ENCODE data around the gene ENTPD8.

The ENTPD8 gene

GRCh38 chr9:137455359-137455991 is 14.3 kb upstream of the ENTPD8 start:
- H3K27me3 ChIP-seq (ENCODE audit: control insufficient read depth in 1 of 2, insufficient read depth in 1 of 2, low read length in 2 of 2), result no peaks in the 10 kb centered on the region
- H2AK5ac ChIP-seq (ENCODE audit: low read length, severe bottlenecking), result peak overlapping the region; percentile 24
- H2BK120ac ChIP-seq (ENCODE audit: low read depth, low read length), result no peak overlapping the region
- no peak for DNase-seq
- H3K23ac ChIP-seq (ENCODE audit: low read length in 2 of 2), result no peak overlapping the region
- H3K4me1 ChIP-seq (ENCODE audit: control insufficient read depth, insufficient read depth, low read depth, low read length), result peaks cover 59% of the 10 kb centered on the region
- H3K9me3 ChIP-seq (ENCODE audit: control insufficient read depth, low read length), result no peaks in the 10 kb centered on the region
- no peak overlapping the region for H3K18ac ChIP-seq (ENCODE audit: low read depth in 1 of 2, low read length in 2 of 2)
- WGBS, result 92% methylated on average over 18 of the region's 18 CpGs
- no peak overlapping the region for H3K4ac ChIP-seq (ENCODE audit: low read depth in 1 of 2, low read length in 2 of 2)
- H2BK5ac ChIP-seq (ENCODE audit: low read depth, low read length, poor library complexity, severe bottlenecking), result peak overlapping the region; percentile 33
- no peak overlapping the region for H2AFZ ChIP-seq (ENCODE audit: low read depth, low read length)
- peaks cover 19 to 55% of the 10 kb centered on the region in 2 experiments for H3K36me3 ChIP-seq (ENCODE audit: control insufficient read depth in 1 of 2, insufficient read depth in 2 of 2, low read depth in 1 of 2, low read length in 2 of 2)
- H3K4me3 ChIP-seq (ENCODE audit: insufficient read depth in 1 of 2, low read depth in 1 of 2, low read length in 2 of 2), result no peak overlapping the region
- H3K27ac ChIP-seq (ENCODE audit: low read length, poor library complexity, severe bottlenecking), result peak overlapping the region; percentile 68
- peaks cover 19% of the 10 kb centered on the region for H3K79me1 ChIP-seq (replicated peaks; ENCODE audit: low read length, poor library complexity, severe bottlenecking)
- H2BK12ac ChIP-seq (ENCODE audit: low read length in 2 of 2), result no peak overlapping the region
- peak overlapping the region; percentile 16 for H2BK15ac ChIP-seq (ENCODE audit: low read depth, poor library complexity, severe bottlenecking)
- no peak overlapping the region for H4K91ac ChIP-seq (ENCODE audit: low read length)
- no peak overlapping the region for H3K14ac ChIP-seq (ENCODE audit: low read length in 2 of 2)
- H4K8ac ChIP-seq (ENCODE audit: low read length), result no peak overlapping the region
- no peak overlapping the region for H3K4me2 ChIP-seq (ENCODE audit: low read length, poor library complexity, severe bottlenecking)
- H3K9ac ChIP-seq (ENCODE audit: low read length), result no peak overlapping the region

GRCh38 chr9:137454597-137455358 is 13.6 kb upstream of the ENTPD8 start:
- H3K9ac ChIP-seq (ENCODE audit: low read length), result peak overlapping the region; percentile 49
- 79% methylated on average over 30 of the region's 30 CpGs for WGBS

GRCh38 chr9:137454145-137454596 is 13.0 kb upstream of the ENTPD8 start:
- Histone ChIP-seq H3K9ac (ENCODE audit: low read length) (peak overlapping the region; percentile 49), H3K4me2 (ENCODE audit: low read length, poor library complexity, severe bottlenecking) (no peak overlapping the region), H3K27ac (ENCODE audit: low read length, poor library complexity, severe bottlenecking) (no peak overlapping the region), H3K23ac (ENCODE audit: low read length in 2 of 2) (no peak overlapping the region), H3K4ac (ENCODE audit: low read depth in 1 of 2, low read length in 2 of 2) (no peak overlapping the region), H2AFZ (ENCODE audit: low read depth, low read length) (no peak overlapping the region), H3K14ac (ENCODE audit: low read length in 2 of 2) (no peak overlapping the region), H2BK5ac (ENCODE audit: low read depth, low read length, poor library complexity, severe bottlenecking) (no peak overlapping the region), H2AK5ac (ENCODE audit: low read length, severe bottlenecking) (peak overlapping the region; percentile 29), H3K4me3 (ENCODE audit: insufficient read depth in 1 of 2, low read depth in 1 of 2, low read length in 2 of 2) (peak overlapping the region in 1 of 2 experiments; percentile 66), H4K8ac (ENCODE audit: low read length) (peak overlapping the region; percentile 47), H2BK120ac (ENCODE audit: low read depth, low read length) (no peak overlapping the region), H3K9me3 (ENCODE audit: control insufficient read depth, low read length) (no peaks in the 10 kb centered on the region), H3K18ac (ENCODE audit: low read depth in 1 of 2, low read length in 2 of 2) (peak overlapping the region; percentile 25 to 69), H2BK15ac (ENCODE audit: low read depth, poor library complexity, severe bottlenecking) (peak overlapping the region; percentile 62), H3K79me1 (replicated peaks; ENCODE audit: low read length, poor library complexity, severe bottlenecking) (peaks cover 19% of the 10 kb centered on the region), H3K36me3 (ENCODE audit: control insufficient read depth in 1 of 2, insufficient read depth in 2 of 2, low read depth in 1 of 2, low read length in 2 of 2) (peaks cover 29 to 68% of the 10 kb centered on the region in 2 experiments), H4K91ac (ENCODE audit: low read length) (peak overlapping the region; percentile 4), H2BK12ac (ENCODE audit: low read length in 2 of 2) (no peak overlapping the region), H3K27me3 (ENCODE audit: control insufficient read depth in 1 of 2, insufficient read depth in 1 of 2, low read length in 2 of 2) (no peaks in the 10 kb centered on the region), H3K4me1 (ENCODE audit: control insufficient read depth, insufficient read depth, low read depth, low read length) (peaks cover 53% of the 10 kb centered on the region)
- WGBS, result 40% methylated on average over 18 of the region's 24 CpGs
- no peak for DNase-seq

More at GRCh38 chr9:137454597-137455358, 13.6 kb upstream of the ENTPD8 start:
- Histone ChIP-seq H3K4me3 (ENCODE audit: insufficient read depth in 1 of 2, low read depth in 1 of 2, low read length in 2 of 2) (peak overlapping the region in 1 of 2 experiments; percentile 66), H3K27ac (ENCODE audit: low read length, poor library complexity, severe bottlenecking) (no peak overlapping the region), H2BK12ac (ENCODE audit: low read length in 2 of 2) (no peak overlapping the region), H3K18ac (ENCODE audit: low read depth in 1 of 2, low read length in 2 of 2) (peak overlapping the region; percentile 25 to 69), H3K27me3 (ENCODE audit: control insufficient read depth in 1 of 2, insufficient read depth in 1 of 2, low read length in 2 of 2) (no peaks in the 10 kb centered on the region), H3K4me1 (ENCODE audit: control insufficient read depth, insufficient read depth, low read depth, low read length) (peaks cover 57% of the 10 kb centered on the region), H3K79me1 (replicated peaks; ENCODE audit: low read length, poor library complexity, severe bottlenecking) (peaks cover 19% of the 10 kb centered on the region), H3K9me3 (ENCODE audit: control insufficient read depth, low read length) (no peaks in the 10 kb centered on the region), H4K91ac (ENCODE audit: low read length) (peak overlapping the region; percentile 58), H3K4ac (ENCODE audit: low read depth in 1 of 2, low read length in 2 of 2) (no peak overlapping the region), H2AFZ (ENCODE audit: low read depth, low read length) (no peak overlapping the region), H2BK15ac (ENCODE audit: low read depth, poor library complexity, severe bottlenecking) (peak overlapping the region; percentile 62), H3K14ac (ENCODE audit: low read length in 2 of 2) (no peak overlapping the region), H3K4me2 (ENCODE audit: low read length, poor library complexity, severe bottlenecking) (no peak overlapping the region), H2AK5ac (ENCODE audit: low read length, severe bottlenecking) (peak overlapping the region; percentile 29), H2BK120ac (ENCODE audit: low read depth, low read length) (no peak overlapping the region), H3K36me3 (ENCODE audit: control insufficient read depth in 1 of 2, insufficient read depth in 2 of 2, low read depth in 1 of 2, low read length in 2 of 2) (peaks cover 23 to 61% of the 10 kb centered on the region in 2 experiments), H4K8ac (ENCODE audit: low read length) (peak overlapping the region; percentile 47), H2BK5ac (ENCODE audit: low read depth, low read length, poor library complexity, severe bottlenecking) (no peak overlapping the region), H3K23ac (ENCODE audit: low read length in 2 of 2) (no peak overlapping the region)
- peak; percentile 39 for DNase-seq

GRCh38 chr9:137453643-137454081 is 12.5 kb upstream of the ENTPD8 start:
- no peak overlapping the region for H2BK5ac ChIP-seq (ENCODE audit: low read depth, low read length, poor library complexity, severe bottlenecking)
- H2BK15ac ChIP-seq (ENCODE audit: low read depth, poor library complexity, severe bottlenecking), result no peak overlapping the region
- H3K9ac ChIP-seq (ENCODE audit: low read length), result no peak overlapping the region
- WGBS, result 53% methylated on average over 24 of the region's 25 CpGs
- no peak overlapping the region for H2BK12ac ChIP-seq (ENCODE audit: low read length in 2 of 2)
- H3K23ac ChIP-seq (ENCODE audit: low read length in 2 of 2), result no peak overlapping the region
- H3K27ac ChIP-seq (ENCODE audit: low read length, poor library complexity, severe bottlenecking), result no peak overlapping the region
- H3K4me3 ChIP-seq (ENCODE audit: insufficient read depth in 1 of 2, low read depth in 1 of 2, low read length in 2 of 2), result peak overlapping the region in 1 of 2 experiments; percentile 55
- peak overlapping the region; percentile 52 for H3K4me2 ChIP-seq (ENCODE audit: low read length, poor library complexity, severe bottlenecking)
- peaks cover 31 to 73% of the 10 kb centered on the region in 2 experiments for H3K36me3 ChIP-seq (ENCODE audit: control insufficient read depth in 1 of 2, insufficient read depth in 2 of 2, low read depth in 1 of 2, low read length in 2 of 2)
- DNase-seq, result peak; percentile 70
- H3K4me1 ChIP-seq (ENCODE audit: control insufficient read depth, insufficient read depth, low read depth, low read length), result peaks cover 52% of the 10 kb centered on the region
- H3K79me1 ChIP-seq (replicated peaks; ENCODE audit: low read length, poor library complexity, severe bottlenecking), result peaks cover 19% of the 10 kb centered on the region
- no peaks in the 10 kb centered on the region for H3K27me3 ChIP-seq (ENCODE audit: control insufficient read depth in 1 of 2, insufficient read depth in 1 of 2, low read length in 2 of 2)
- H2BK120ac ChIP-seq (ENCODE audit: low read depth, low read length), result no peak overlapping the region
- no peak overlapping the region for H4K91ac ChIP-seq (ENCODE audit: low read length)
- peak overlapping the region; percentile 29 for H4K8ac ChIP-seq (ENCODE audit: low read length)
- no peaks in the 10 kb centered on the region for H3K9me3 ChIP-seq (ENCODE audit: control insufficient read depth, low read length)
- no peak overlapping the region for H2AK5ac ChIP-seq (ENCODE audit: low read length, severe bottlenecking)
- no peak overlapping the region for H2AFZ ChIP-seq (ENCODE audit: low read depth, low read length)
- no peak overlapping the region for H3K4ac ChIP-seq (ENCODE audit: low read depth in 1 of 2, low read length in 2 of 2)
- no peak overlapping the region for H3K14ac ChIP-seq (ENCODE audit: low read length in 2 of 2)
- H3K18ac ChIP-seq (ENCODE audit: low read depth in 1 of 2, low read length in 2 of 2), result peak overlapping the region; percentile 18 to 58

Measured in mesenchymal stem cell (in vitro differentiated cells and primary cell).